Calu3 (cell line): ENCODE results near the gene ZNF184. TPM values are rescaled to one million over a fixed set of nuclear protein-coding genes. Genes with fewer than 3 reads are reported as not detected.

Source experiments
- BruUV-seq: library from RNA; stranded (reverse); fragments of 400-500 nt; replicated peaks from 2 replicates; lab custom pipeline; 2021; lab: Mats Ljungman, UMichigan
- CTCF ChIA-PET: fragments of 300-600 bp; sonication (Branson Sonifier 250); formaldehyde crosslinking; loops from one replicate; lab custom pipeline; 2022; ENCODE audit warnings: antibody characterized with exemption; lab: Charles Lee
- DNase-seq: peaks from one replicate; pipeline ENCODE4 v3.0.0; 2022
- H3K27ac Mint-ChIP-seq: one replicate; pipeline ENCODE4 v1.8.0; 2022; ENCODE audit warnings: mixed read lengths; ENCODE audit not compliant: unreplicated experiment
- H3K27me3 Mint-ChIP-seq: one replicate; pipeline ENCODE4 v1.8.0; 2022; ENCODE audit warnings: mixed read lengths; ENCODE audit not compliant: unreplicated experiment
- H3K36me3 Mint-ChIP-seq: one replicate; pipeline ENCODE4 v1.8.0; 2022; ENCODE audit warnings: mild to moderate bottlenecking, moderate library complexity, mixed read lengths; ENCODE audit not compliant: insufficient read depth, unreplicated experiment
- H3K4me1 Mint-ChIP-seq: one replicate; pipeline ENCODE4 v1.8.0; 2022; ENCODE audit warnings: mild to moderate bottlenecking, low read depth, mixed read lengths; ENCODE audit not compliant: unreplicated experiment
- H3K4me3 Mint-ChIP-seq: one replicate; pipeline ENCODE4 v1.8.0; 2022; ENCODE audit warnings: mild to moderate bottlenecking, low read depth, moderate library complexity, mixed read lengths; ENCODE audit not compliant: unreplicated experiment
- H3K9me3 Mint-ChIP-seq: one replicate; pipeline ENCODE4 v1.8.0; 2022; ENCODE audit warnings: low read depth, mixed read lengths; ENCODE audit not compliant: unreplicated experiment
- CTCF ChIP-seq: fragments of 200-600 bp; IDR thresholded peaks from one replicate; pipeline ENCODE4 v1.8.0; 2022; ENCODE audit warnings: antibody characterized with exemption; ENCODE audit not compliant: unreplicated experiment
- intact Hi-C: fragments of 100-400 bp; cut with micrococcal nuclease; formaldehyde crosslinking; loops from one replicate; pipeline ENCODE4 v1.10.0; 2022; ENCODE audit not compliant: unreplicated experiment
- total RNA-seq: library from RNA; stranded (reverse); gene quantifications from 2 replicates; pipeline ENCODE4 v1.2.3, GENCODE V29; 2022

Gene ZNF184
- total RNA-seq, 1 experiment from 2014 or later = 11.6 TPM

GRCh38 chr6:27478141-27478705 lies 5.3 kb upstream of the ZNF184 start:
- Mint-ChIP-seq H3K9me3 (no peaks in the 10 kb centered on the region), H3K27me3 (no peaks in the 10 kb centered on the region), H3K27ac (no peak overlapping the region), H3K36me3 (peaks cover 5% of the 10 kb centered on the region), H3K4me1 (no peaks in the 10 kb centered on the region), H3K4me3 (no peak overlapping the region)
- no TSS peak for BruUV-seq
- TF ChIP-seq CTCF = no peak
- intact Hi-C loops = loop anchor here (5.0 kb wide), 2 partner anchors 181 to 301 kb away; no protein-coding TSS in a partner anchor
- CTCF ChIA-PET = no interaction called here
- DNase-seq = no peak

GRCh38 chr6:27477318-27478013 lies 4.6 kb upstream of the ZNF184 start:
- no peaks in the 10 kb centered on the region for H3K9me3 Mint-ChIP-seq
- BruUV-seq = no TSS peak
- CTCF ChIA-PET = interaction anchor here (0.7 kb wide), 1 partner anchor 313 kb away, joined by 3 read pairs; no protein-coding TSS in a partner anchor
- H3K4me3 Mint-ChIP-seq = no peak overlapping the region
- no peak for TF ChIP-seq CTCF
- intact Hi-C loops = loop anchor here (5.0 kb wide), 2 partner anchors 180 to 300 kb away; no protein-coding TSS in a partner anchor
- DNase-seq = no peak
- peaks cover 11% of the 10 kb centered on the region for H3K36me3 Mint-ChIP-seq
- H3K27me3 Mint-ChIP-seq = no peaks in the 10 kb centered on the region
- no peak overlapping the region for H3K27ac Mint-ChIP-seq
- peaks cover under 1% of the 10 kb centered on the region for H3K4me1 Mint-ChIP-seq

- no TSS peak for BruUV-seq
- Mint-ChIP-seq H3K27ac (no peak overlapping the region), H3K4me3 (no peak overlapping the region), H3K4me1 (peaks cover 7% of the 10 kb centered on the region), H3K9me3 (no peaks in the 10 kb centered on the region), H3K36me3 (peaks cover 24% of the 10 kb centered on the region), H3K27me3 (no peaks in the 10 kb centered on the region)
- CTCF ChIA-PET = interaction anchor here (0.6 kb wide), 1 partner anchor 345 kb away, joined by 4 read pairs; no protein-coding TSS in a partner anchor
- intact Hi-C loops = loop anchor here (5.0 kb wide), 2 partner anchors 179 to 299 kb away; no protein-coding TSS in a partner anchor
- TF ChIP-seq CTCF = no peak
- no peak for DNase-seq
Observed at GRCh38 chr6:27476090-27476489, 3.2 kb upstream of the ZNF184 start.

- intact Hi-C loops = loop anchor here (5.0 kb wide), 4 partner anchors 167 to 297 kb away; no protein-coding TSS in a partner anchor
- CTCF ChIA-PET = no interaction called here
Observed at GRCh38 chr6:27474672-27475071, 1.8 kb upstream of the ZNF184 start.

More at GRCh38 chr6:27474672-27475071, 1.8 kb upstream of the ZNF184 start:
- peaks cover under 1% of the 10 kb centered on the region for H3K9me3 Mint-ChIP-seq
- no peak overlapping the region for H3K27ac Mint-ChIP-seq
- H3K4me1 Mint-ChIP-seq = peaks cover 15% of the 10 kb centered on the region
- H3K27me3 Mint-ChIP-seq = no peaks in the 10 kb centered on the region
- TF ChIP-seq CTCF = no peak
- no peak for DNase-seq
- BruUV-seq = no TSS peak
- H3K36me3 Mint-ChIP-seq = peaks cover 29% of the 10 kb centered on the region
- no peak overlapping the region for H3K4me3 Mint-ChIP-seq
